Liver (tissue), 9 donors: ENCODE data around the gene PEX11B. TPM values are rescaled to one million over a fixed set of nuclear protein-coding genes. Genes with fewer than 3 reads are reported as not detected.

ENCODE experiments used
- DNase-seq: peaks from one replicate; pipeline ENCODE4 v3.0.0-alpha.2; 2017; ENCODE audit warnings: low spot score
- H3K27ac ChIP-seq, 2 donors: one replicate each; pipeline ENCODE4 v1.7.0; 2013; ENCODE audit warnings: inconsistent platforms in 2 of 2, low read length in 2 of 2, control low read depth in 1 of 2, low read depth in 1 of 2, mild to moderate bottlenecking in 1 of 2
- H3K27me3 ChIP-seq, 4 donors: one replicate each; pipeline versions ENCODE4 v1.6.1 to v1.7.0; 2013; ENCODE audit warnings: low read length in 3 of 4, inconsistent platforms in 1 of 4, mild to moderate bottlenecking in 1 of 4, moderate library complexity in 1 of 4; ENCODE audit not compliant: control insufficient read depth in 4 of 4, insufficient read depth in 4 of 4
- H3K36me3 ChIP-seq, 4 donors: one replicate each; pipeline versions ENCODE4 v1.6.1 to v1.7.0; 2013; ENCODE audit warnings: low read length in 3 of 4, mild to moderate bottlenecking in 3 of 4, low read depth in 1 of 4, moderate library complexity in 1 of 4; ENCODE audit not compliant: control insufficient read depth in 4 of 4, insufficient read depth in 3 of 4
- H3K4me1 ChIP-seq, 4 donors: one replicate each; pipeline versions ENCODE4 v1.6.1 to v1.7.0; 2013; ENCODE audit warnings: low read length in 3 of 4, mild to moderate bottlenecking in 3 of 4, moderate library complexity in 1 of 4; ENCODE audit not compliant: control insufficient read depth in 4 of 4, insufficient read depth in 4 of 4
- H3K4me3 ChIP-seq, 3 donors: one replicate each; pipeline versions ENCODE4 v1.6.1 to v1.7.0; 2013; ENCODE audit warnings: low read length in 3 of 3, control low read depth in 1 of 3, low read depth in 1 of 3, mild to moderate bottlenecking in 1 of 3
- H3K9ac ChIP-seq, 2 donors: one replicate each; pipeline ENCODE4 v1.7.0; 2013; ENCODE audit warnings: low read length in 2 of 2, mild to moderate bottlenecking in 2 of 2, moderate library complexity in 2 of 2, control low read depth in 1 of 2, low read depth in 1 of 2
- H3K9me3 ChIP-seq, 4 donors: one replicate each; pipeline versions ENCODE4 v1.6.1 to v1.7.0; 2013; ENCODE audit warnings: low read length in 3 of 4; ENCODE audit not compliant: control insufficient read depth in 4 of 4
- ATF3 ChIP-seq: IDR thresholded peaks from 2 replicates; pipeline ENCODE4 v1.6.1; 2016; ENCODE audit warnings: antibody characterized with exemption
- CTCF ChIP-seq: fragments of 150-350 bp; IDR thresholded peaks from 2 replicates; pipeline ENCODE4 v1.5.1; 2017; ENCODE audit warnings: improper control_type of control experiment, low read depth, low read length; ENCODE audit not compliant: missing input control
- FOXA2 ChIP-seq: IDR thresholded peaks from 2 replicates; pipeline ENCODE4 v1.6.1; 2016; ENCODE audit warnings: antibody characterized with exemption
- GABPA ChIP-seq, 2 donors: IDR thresholded peaks in 1 of 2; conservative IDR thresholded peaks in 1 of 2; 2 replicates each; pipeline ENCODE4 v1.6.1; 2016; ENCODE audit warnings: antibody characterized with exemption in 2 of 2, mild to moderate bottlenecking in 1 of 2, moderate library complexity in 1 of 2
- HNF4A ChIP-seq, 2 donors: conservative IDR thresholded peaks; 2 replicates each; pipeline ENCODE4 v1.6.1; 2016; ENCODE audit warnings: antibody characterized with exemption in 2 of 2, mild to moderate bottlenecking in 2 of 2
- HNF4G ChIP-seq: IDR thresholded peaks from 2 replicates; pipeline ENCODE4 v1.6.1; 2016; ENCODE audit warnings: antibody characterized with exemption
- JUND ChIP-seq, 2 donors: IDR thresholded peaks; 2 replicates each; pipeline ENCODE4 v1.6.1; 2016; ENCODE audit warnings: antibody characterized with exemption in 2 of 2
- MAX ChIP-seq: IDR thresholded peaks from 2 replicates; pipeline ENCODE4 v1.6.1; 2016; ENCODE audit warnings: antibody characterized with exemption
- RAD21 ChIP-seq, 2 donors: IDR thresholded peaks; 2 replicates each; pipeline ENCODE4 v1.6.1; 2016; ENCODE audit warnings: antibody characterized with exemption in 2 of 2, mild to moderate bottlenecking in 2 of 2
- REST ChIP-seq: IDR thresholded peaks from 2 replicates; pipeline ENCODE4 v1.6.1; 2016; ENCODE audit warnings: antibody characterized with exemption, mild to moderate bottlenecking
- RXRA ChIP-seq, 2 donors: IDR thresholded peaks; 2 replicates each; pipeline ENCODE4 v1.6.1; 2017 to 2018; ENCODE audit warnings: antibody characterized with exemption in 2 of 2, mild to moderate bottlenecking in 1 of 2
- SP1 ChIP-seq: IDR thresholded peaks from 2 replicates; pipeline ENCODE4 v1.6.1; 2018; ENCODE audit warnings: antibody characterized with exemption, mild to moderate bottlenecking
- TAF1 ChIP-seq: conservative IDR thresholded peaks from 2 replicates; pipeline ENCODE4 v1.6.1; 2016; ENCODE audit warnings: antibody characterized with exemption, mild to moderate bottlenecking
- YY1 ChIP-seq: IDR thresholded peaks from 2 replicates; pipeline ENCODE4 v1.6.1; 2016; ENCODE audit warnings: antibody characterized with exemption, mild to moderate bottlenecking
- ZBTB33 ChIP-seq: IDR thresholded peaks from 2 replicates; pipeline ENCODE4 v1.6.1; 2016; ENCODE audit warnings: antibody characterized with exemption
- WGBS: extraction: QIAGEN DNeasy Blood & Tissue Kit; methylation state at CpG from one replicate; pipeline ENCODE4 v1.1.7; 2013; 5-methylcytosine and 5-hydroxymethylcytosine counted together
- polyA plus RNA-seq, 2 donors: library from polyadenylated mRNA; stranded (reverse) in 1 of 2; unstranded in 1 of 2; fragments of 200-250 nt in 1 of 2; fragments of >200 nt in 1 of 2; fragmentation: Nextera tagmentation in 1 of 2; extraction: Ambion mirVana in 1 of 2; gene quantifications; one replicate each; pipeline versions ENCODE4 v1.2.1 to v1.2.3, GENCODE V29; 2013 to 2015
- total RNA-seq, 2 donors: library from RNA; depleted of rRNA; stranded (reverse); fragments of >200 nt; gene quantifications; one replicate each; pipeline ENCODE4 v1.2.3, GENCODE V29; 2014
- donor health status: healthy.
- donor health status: healthy.
- donor health status: healthy.
- donor health status: healthy.
- donor health status: healthy.

The PEX11B gene
- total and polyA plus RNA-seq, 4 donors = 13.4 to 21.0 (median 16.1) TPM

GRCh38 chr1:145868232-145868631, 50.3 kb downstream of the PEX11B start:
- Histone ChIP-seq H3K27me3 (no peaks in the 10 kb centered on the region), H3K4me1 (peaks cover 0 to 16% (median 10%) of the 10 kb centered on the region in 4 donors), H3K36me3 (no peaks in the 10 kb centered on the region), H3K4me3 (no peak overlapping the region), H3K9ac (no peak overlapping the region), H3K27ac (no peak overlapping the region), H3K9me3 (no peaks in the 10 kb centered on the region)
- TF ChIP-seq RXRA (IDR thresholded peaks at IDR 0.05) (no peak), RAD21 (IDR thresholded peaks at IDR 0.05) (no peak), HNF4G (no peak), SP1 (no peak), JUND (IDR thresholded peaks at IDR 0.05) (no peak), REST (no peak), GABPA (IDR thresholded peaks at IDR 0.05 in 1 of 2, conservative IDR thresholded peaks at IDR 0.05 in 1 of 2) (no peak), ZBTB33 (no peak), YY1 (no peak), HNF4A (conservative IDR thresholded peaks at IDR 0.05) (no peak), TAF1 (no peak), ATF3 (no peak), MAX (no peak), CTCF (no peak)
- WGBS = 89% methylated on average over 4 of the region's 4 CpGs
- DNase-seq = no peak

- WGBS = 87% methylated on average over 5 of the region's 5 CpGs
- H3K9ac ChIP-seq = no peak overlapping the region
- no peaks in the 10 kb centered on the region for H3K36me3 ChIP-seq
- no peaks in the 10 kb centered on the region for H3K9me3 ChIP-seq
- DNase-seq = no peak
- peaks cover 3 to 10% (median 6%) of the 10 kb centered on the region in 4 donors for H3K4me1 ChIP-seq
- no peak overlapping the region for H3K27ac ChIP-seq
- H3K4me3 ChIP-seq = no peak overlapping the region
- no peaks in the 10 kb centered on the region for H3K27me3 ChIP-seq
- TF ChIP-seq SP1 = no peak
- TF ChIP-seq HNF4A (conservative IDR thresholded peaks at IDR 0.05) = no peak
- no peak for TF ChIP-seq MAX
- no peak for TF ChIP-seq ATF3
- no peak for TF ChIP-seq TAF1
- no peak for TF ChIP-seq HNF4G
- TF ChIP-seq FOXA2 = no peak
- TF ChIP-seq REST = no peak
- TF ChIP-seq ZBTB33 = no peak
- TF ChIP-seq JUND (IDR thresholded peaks at IDR 0.05) = no peak
- TF ChIP-seq RXRA (IDR thresholded peaks at IDR 0.05) = no peak
- TF ChIP-seq YY1 = no peak
These were observed 55.1 kb downstream of the PEX11B start for GRCh38 chr1:145863282-145864018.
